Stimulated activated CD4-positive, alpha-beta T cell treated with anti-CD3 and anti-CD28 coated beads, TNF-alpha, amount 100 ng/mL, for 48 hours (primary cell): ENCODE data around the gene PRRT2.
"Not testable (repeated sequence)": the region's sequence is repeated elsewhere in the genome, so short reads cannot be mapped to it uniquely, and the experiment has no call there.

ENCODE experiments used
- DNase-seq, 3 donors: peaks; one replicate each; pipeline ENCODE4 v3.0.0-alpha.2; 2020; ENCODE audit warnings: low read depth in 3 of 3

Gene PRRT2

GRCh38 chr16:29833219-29833618 lies 21.2 kb downstream of the PRRT2 start:
- DNase-seq, result not testable (repeated sequence)

GRCh38 chr16:29834079-29834478 lies 22.1 kb downstream of the PRRT2 start:
- DNase-seq, result no peak

- DNase-seq, result no peak
These were observed 23.9 kb downstream of the PRRT2 start for GRCh38 chr16:29835926-29836325.

- DNase-seq, result no peak
These were observed 24.6 kb downstream of the PRRT2 start for GRCh38 chr16:29836623-29837022.

GRCh38 chr16:29837841-29838240 lies 25.8 kb downstream of the PRRT2 start:
- no peak for DNase-seq

GRCh38 chr16:29839822-29840221 lies 27.8 kb downstream of the PRRT2 start:
- no peak for DNase-seq

GRCh38 chr16:29840240-29840639 lies 28.2 kb downstream of the PRRT2 start:
- no peak for DNase-seq

GRCh38 chr16:29841631-29842030 lies 29.6 kb downstream of the PRRT2 start:
- DNase-seq, result no peak

GRCh38 chr16:29842732-29843346 lies 30.8 kb downstream of the PRRT2 start:
- DNase-seq, result no peak

GRCh38 chr16:29843931-29844330 lies 31.9 kb downstream of the PRRT2 start:
- DNase-seq, result no peak

- DNase-seq, result no peak
These were observed 32.8 kb downstream of the PRRT2 start for GRCh38 chr16:29844575-29845331.

- DNase-seq, result no peak
These were observed 33.7 kb downstream of the PRRT2 start for GRCh38 chr16:29845656-29846055.

- peak; percentile 70 to 83 (median 74) for DNase-seq
These were observed 36.7 kb downstream of the PRRT2 start for GRCh38 chr16:29848420-29849297.

GRCh38 chr16:29849505-29849904 lies 37.5 kb downstream of the PRRT2 start:
- DNase-seq, result no peak

- DNase-seq, result no peak
These were observed 39.0 kb downstream of the PRRT2 start for GRCh38 chr16:29850998-29851397.

GRCh38 chr16:29852654-29853053 lies 40.7 kb downstream of the PRRT2 start:
- DNase-seq, result no peak

GRCh38 chr16:29854520-29855100 lies 42.6 kb downstream of the PRRT2 start:
- no peak for DNase-seq

GRCh38 chr16:29857133-29857760 lies 45.3 kb downstream of the PRRT2 start:
- no peak for DNase-seq

- DNase-seq, result no peak
These were observed 46.3 kb downstream of the PRRT2 start for GRCh38 chr16:29858149-29858849.

GRCh38 chr16:29858974-29859373 lies 47.0 kb downstream of the PRRT2 start:
- DNase-seq, result no peak

- no peak for DNase-seq
These were observed 48.2 kb downstream of the PRRT2 start for GRCh38 chr16:29860218-29860617.
